ENCODE measurements around the gene DIMT1. TPM values are rescaled to one million over a fixed set of nuclear protein-coding genes. Genes with fewer than 3 reads are reported as not detected.

DIMT1 gene
- total RNA-seq, 1 donor from 2014 or later = 28.7 TPM

GRCh38 chr5:62354028-62354874 lies 49.5 kb downstream of the DIMT1 start:
- no peak overlapping the region for H3K4me3 Mint-ChIP-seq
- CTCF ChIA-PET = interaction anchor here (0.7 to 4.6 kb wide), 3 partner anchors 48 to 132 kb away, joined by 3 to 42 read pairs (median 3); partner anchors contain the start of gene KIF2A
- POLR2A ChIA-PET = interaction anchor here (0.5 kb wide), 1 partner anchor 22 kb away, joined by 3 read pairs; no protein-coding TSS in a partner anchor
- DNase-seq (no peak), ATAC-seq (ENCODE audit: low read depth) (peak; percentile 64)
- H3K27ac Mint-ChIP-seq = no peak overlapping the region
- peaks cover 50% of the 10 kb centered on the region for H3K36me3 Mint-ChIP-seq (ENCODE audit: low read depth)
- intact Hi-C loops (cut with micrococcal nuclease) = loop anchor here (1.0 to 5.0 kb wide), 6 partner anchors 33 to 1395 kb away; partner anchors contain the start of genes DIMT1 and KIF2A
- H3K9me3 Mint-ChIP-seq = no peaks in the 10 kb centered on the region
- H3K4me1 Mint-ChIP-seq = no peaks in the 10 kb centered on the region
- no peaks in the 10 kb centered on the region for H3K27me3 Mint-ChIP-seq
- TF ChIP-seq, protein P1, sequence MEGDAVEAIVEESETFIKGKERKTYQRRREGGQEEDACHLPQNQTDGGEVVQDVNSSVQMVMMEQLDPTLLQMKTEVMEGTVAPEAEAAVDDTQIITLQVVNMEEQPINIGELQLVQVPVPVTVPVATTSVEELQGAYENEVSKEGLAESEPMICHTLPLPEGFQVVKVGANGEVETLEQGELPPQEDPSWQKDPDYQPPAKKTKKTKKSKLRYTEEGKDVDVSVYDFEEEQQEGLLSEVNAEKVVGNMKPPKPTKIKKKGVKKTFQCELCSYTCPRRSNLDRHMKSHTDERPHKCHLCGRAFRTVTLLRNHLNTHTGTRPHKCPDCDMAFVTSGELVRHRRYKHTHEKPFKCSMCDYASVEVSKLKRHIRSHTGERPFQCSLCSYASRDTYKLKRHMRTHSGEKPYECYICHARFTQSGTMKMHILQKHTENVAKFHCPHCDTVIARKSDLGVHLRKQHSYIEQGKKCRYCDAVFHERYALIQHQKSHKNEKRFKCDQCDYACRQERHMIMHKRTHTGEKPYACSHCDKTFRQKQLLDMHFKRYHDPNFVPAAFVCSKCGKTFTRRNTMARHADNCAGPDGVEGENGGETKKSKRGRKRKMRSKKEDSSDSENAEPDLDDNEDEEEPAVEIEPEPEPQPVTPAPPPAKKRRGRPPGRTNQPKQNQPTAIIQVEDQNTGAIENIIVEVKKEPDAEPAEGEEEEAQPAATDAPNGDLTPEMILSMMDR (IDR thresholded peaks at IDR 0.05) = no peak

DNA sequence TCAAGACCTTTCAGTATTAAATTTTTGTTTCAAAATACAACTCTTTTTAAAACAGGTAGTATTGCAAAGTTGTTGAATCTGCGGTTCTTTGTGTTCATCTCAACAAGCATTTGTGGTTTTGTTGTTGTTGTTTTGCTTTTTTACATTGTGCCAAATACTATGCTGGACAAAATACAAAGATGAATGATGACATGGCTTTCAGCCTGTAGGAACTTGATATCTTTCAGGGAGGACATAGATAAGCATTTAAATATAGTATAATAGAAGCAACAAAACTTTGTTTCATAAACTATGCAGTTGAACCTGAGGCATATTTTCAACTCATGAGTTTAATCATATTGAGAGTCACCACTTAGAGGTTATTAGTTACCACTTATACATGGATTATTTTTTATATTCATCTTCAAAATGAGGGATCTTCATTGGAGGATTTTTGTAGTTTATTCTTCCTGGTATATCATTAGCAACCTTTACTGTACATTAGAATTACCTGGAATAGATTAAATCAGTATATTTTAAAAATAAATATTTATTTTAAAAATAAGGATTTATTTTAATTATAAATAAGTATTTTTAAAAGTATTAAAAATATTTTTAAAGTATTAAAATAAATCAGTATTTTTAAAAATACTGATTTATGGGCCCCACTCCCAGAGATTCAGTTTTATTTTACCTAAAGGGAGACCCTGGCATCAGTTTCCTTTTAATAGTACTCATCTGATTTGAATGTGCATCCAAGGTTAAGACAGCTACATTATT lies 54.8 kb downstream of the DIMT1 start:
- ChIA-PET CTCF (no interaction called here), POLR2A (no interaction called here)
- no peak overlapping the region for H3K27ac Mint-ChIP-seq
- TF ChIP-seq, protein P1 (IDR thresholded peaks at IDR 0.05) = no peak
- H3K4me3 Mint-ChIP-seq = no peak overlapping the region
- peaks cover under 1% of the 10 kb centered on the region for H3K4me1 Mint-ChIP-seq
- H3K9me3 Mint-ChIP-seq = no peaks in the 10 kb centered on the region
- DNase-seq (no peak), ATAC-seq (ENCODE audit: low read depth) (no peak)
- H3K27me3 Mint-ChIP-seq = no peaks in the 10 kb centered on the region
- intact Hi-C loops (cut with micrococcal nuclease) = no loop called here
- H3K36me3 Mint-ChIP-seq (ENCODE audit: low read depth) = peaks cover 37% of the 10 kb centered on the region

- ATAC-seq (ENCODE audit: low read depth) = no peak
- Mint-ChIP-seq H3K4me1 (peaks cover 7% of the 10 kb centered on the region), H3K36me3 (ENCODE audit: low read depth) (peaks cover 37% of the 10 kb centered on the region), H3K27ac (no peak overlapping the region), H3K4me3 (no peak overlapping the region), H3K9me3 (no peaks in the 10 kb centered on the region), H3K27me3 (no peaks in the 10 kb centered on the region)
- CTCF ChIA-PET = no interaction called here
- no peak for DNase-seq
- POLR2A ChIA-PET = no interaction called here
- TF ChIP-seq, protein P1 (IDR thresholded peaks at IDR 0.05) = no peak
- intact Hi-C loops (cut with micrococcal nuclease) = no loop called here
Measured at GRCh38 chr5:62347928-62348327, 55.8 kb downstream of the DIMT1 start.

DNA sequence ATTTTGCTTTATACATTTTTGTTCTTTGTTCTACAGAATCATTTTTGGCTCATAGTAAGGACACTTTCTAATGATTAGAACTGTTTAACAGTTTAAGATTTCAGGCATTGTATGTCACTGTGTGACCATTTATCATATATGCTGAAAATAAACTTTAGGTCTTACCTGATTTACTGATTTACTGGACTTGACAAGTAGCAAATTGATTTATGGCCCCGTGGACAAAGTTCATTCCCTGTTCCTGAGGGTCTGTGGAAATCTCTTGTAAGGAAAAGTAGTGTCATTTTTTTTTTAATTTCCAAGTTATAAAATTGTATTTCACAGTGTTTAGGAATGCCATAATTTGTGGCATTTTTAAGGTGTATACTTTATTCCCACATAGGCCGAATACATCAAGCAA lies 57.0 kb downstream of the DIMT1 start:
- no peak overlapping the region for H3K27ac Mint-ChIP-seq
- peaks cover 30% of the 10 kb centered on the region for H3K36me3 Mint-ChIP-seq (ENCODE audit: low read depth)
- intact Hi-C loops (cut with micrococcal nuclease) = no loop called here
- no peak overlapping the region for H3K4me3 Mint-ChIP-seq
- H3K4me1 Mint-ChIP-seq = peaks cover 17% of the 10 kb centered on the region
- TF ChIP-seq, protein P1 (IDR thresholded peaks at IDR 0.05) = no peak
- ChIA-PET POLR2A (no interaction called here), CTCF (no interaction called here)
- no peaks in the 10 kb centered on the region for H3K27me3 Mint-ChIP-seq
- no peak for ATAC-seq (ENCODE audit: low read depth)
- DNase-seq = no peak
- H3K9me3 Mint-ChIP-seq = no peaks in the 10 kb centered on the region

DNA sequence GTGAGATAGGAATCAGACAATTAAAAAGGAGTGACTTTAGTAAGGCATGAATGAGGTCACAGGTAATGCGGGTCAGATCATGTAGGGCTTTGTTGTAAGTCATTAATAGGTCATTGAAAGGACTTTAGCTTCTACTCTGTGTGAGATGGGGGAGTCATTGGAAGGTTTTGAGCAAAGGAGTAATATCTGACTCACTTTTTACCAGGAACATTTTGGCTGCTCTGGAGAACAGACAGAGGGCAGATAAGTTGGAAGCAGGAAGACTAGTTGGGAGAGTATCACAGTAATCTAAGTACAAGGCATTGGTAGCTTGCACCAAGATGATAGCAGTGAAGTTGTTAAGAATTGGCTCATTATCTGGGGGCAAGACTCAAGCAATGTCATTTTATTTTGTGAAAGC lies 60.3 kb downstream of the DIMT1 start:
- Mint-ChIP-seq H3K36me3 (ENCODE audit: low read depth) (peaks cover 9% of the 10 kb centered on the region), H3K4me1 (peaks cover 33% of the 10 kb centered on the region), H3K27me3 (no peaks in the 10 kb centered on the region), H3K27ac (no peak overlapping the region), H3K4me3 (no peak overlapping the region), H3K9me3 (no peaks in the 10 kb centered on the region)
- intact Hi-C loops (cut with micrococcal nuclease) = no loop called here
- TF ChIP-seq, protein P1 (IDR thresholded peaks at IDR 0.05) = no peak
- ChIA-PET CTCF (interaction anchor here (1.4 kb wide), 1 partner anchor 9 kb away, joined by 3 read pairs; no protein-coding TSS in a partner anchor), POLR2A (no interaction called here)
- no peak for ATAC-seq (ENCODE audit: low read depth)
- no peak for DNase-seq
